ENCODE data around the gene MAPK11.
"Not testable (repeated sequence)": the region's sequence is repeated elsewhere in the genome, so short reads cannot be mapped to it uniquely, and the experiment has no call there.

The MAPK11 gene

GRCh38 chr22:50275181-50276055 lies 5.2 kb upstream of the MAPK11 start:
- no peak for DNase-seq

GRCh38 chr22:50274771-50275170 lies 4.6 kb upstream of the MAPK11 start:
- no peak for DNase-seq

- DNase-seq: peak; percentile 54
Measured at GRCh38 chr22:50274311-50274710, 4.1 kb upstream of the MAPK11 start.

GRCh38 chr22:50273781-50274180 lies 3.6 kb upstream of the MAPK11 start:
- DNase-seq: not testable (repeated sequence)

- not testable (repeated sequence) for DNase-seq
Measured at GRCh38 chr22:50273352-50273751, 3.2 kb upstream of the MAPK11 start.

- DNase-seq: no peak
Measured at GRCh38 chr22:50272044-50272802, 2.0 kb upstream of the MAPK11 start.

- DNase-seq: peak; percentile 64
Measured at GRCh38 chr22:50271519-50271970, 1.4 kb upstream of the MAPK11 start.

- peak; percentile 65 for DNase-seq
Measured at GRCh38 chr22:50270666-50271394, 650 bp upstream of the MAPK11 start.

- no peak for DNase-seq
Measured at GRCh38 chr22:50269573-50269969, 609 bp downstream of the MAPK11 start.

- DNase-seq: no peak
Measured at GRCh38 chr22:50268655-50269113, 1.5 kb downstream of the MAPK11 start.

GRCh38 chr22:50267591-50268390 lies 2.4 kb downstream of the MAPK11 start:
- peak; percentile 46 for DNase-seq

GRCh38 chr22:50266994-50267393 lies 3.2 kb downstream of the MAPK11 start:
- DNase-seq: no peak

GRCh38 chr22:50264946-50265669 lies 5.1 kb downstream of the MAPK11 start:
- no peak for DNase-seq

GRCh38 chr22:50264104-50264745 lies 6.0 kb downstream of the MAPK11 start:
- no peak for DNase-seq

GRCh38 chr22:50262973-50263617 lies 7.1 kb downstream of the MAPK11 start:
- DNase-seq: no peak

GRCh38 chr22:50262460-50262911 lies 7.7 kb downstream of the MAPK11 start:
- no peak for DNase-seq

GRCh38 chr22:50261615-50262459 lies 8.3 kb downstream of the MAPK11 start, which contains the start of gene MAPK12:
MAPK12 (minus strand) TSS chr22:50261683; CDS start chr22:50261509, 174 bp downstream.
- peak; percentile 51 for DNase-seq

- DNase-seq: peak; percentile 73
Measured at GRCh38 chr22:50260801-50261614, 9.2 kb downstream of the MAPK11 start.

Data from fibroblast of skin of back (primary cell).